Limb (tissue), 2 donors: ENCODE measurements around the gene FHL2.
"Not testable (repeated sequence)": the region's sequence is repeated elsewhere in the genome, so short reads cannot be mapped to it uniquely, and the experiment has no call there.

ENCODE experiments used
- DNase-seq, 2 donors: peaks; one replicate each; pipeline ENCODE4 v3.0.0-alpha.2; 2016; ENCODE audit errors: extremely low spot score in 2 of 2

The FHL2 gene

GRCh38 chr2:105344704-105345345 lies 54.0 kb downstream of the FHL2 start:
- peak in 1 of 2 donors; percentile 56 for DNase-seq

GRCh38 chr2:105339414-105339813 lies 59.4 kb downstream of the FHL2 start:
- DNase-seq = no peak

- no peak for DNase-seq
These were observed 60.8 kb downstream of the FHL2 start for GRCh38 chr2:105338020-105338385.

GRCh38 chr2:105337122-105338019 lies 61.5 kb downstream of the FHL2 start, which contains the start of gene C2orf49:
C2orf49 (plus strand) TSS chr2:105337540; CDS start chr2:105337588, 48 bp downstream.
- peak; percentile 94 to 95 for DNase-seq

- DNase-seq = no peak
These were observed 62.1 kb downstream of the FHL2 start for GRCh38 chr2:105336786-105337121.

GRCh38 chr2:105335469-105335868 lies 63.4 kb downstream of the FHL2 start:
- DNase-seq = no peak

- no peak for DNase-seq
These were observed 64.6 kb downstream of the FHL2 start for GRCh38 chr2:105334211-105334610.

- DNase-seq = no peak
These were observed 68.0 kb downstream of the FHL2 start for GRCh38 chr2:105330681-105331375.

GRCh38 chr2:105329561-105330495 lies 69.0 kb downstream of the FHL2 start, which contains the start of gene TGFBRAP1:
TGFBRAP1 (minus strand) TSS chr2:105329735; CDS start chr2:105308301, 21,434 bp downstream.
- peak; percentile 42 to 77 for DNase-seq

- DNase-seq = peak in 1 of 2 donors; percentile 6
These were observed 69.7 kb downstream of the FHL2 start for GRCh38 chr2:105329197-105329554.

- DNase-seq = no peak
These were observed 70.3 kb downstream of the FHL2 start for GRCh38 chr2:105328281-105329196.

- no peak for DNase-seq
These were observed 71.2 kb downstream of the FHL2 start for GRCh38 chr2:105327690-105328089.

- DNase-seq = not testable (repeated sequence)
These were observed 71.6 kb downstream of the FHL2 start for GRCh38 chr2:105327271-105327670.

- no peak for DNase-seq
These were observed 73.4 kb downstream of the FHL2 start for GRCh38 chr2:105325389-105325963.

- no peak for DNase-seq
These were observed 74.1 kb downstream of the FHL2 start for GRCh38 chr2:105324732-105325131.

GRCh38 chr2:105324101-105324500 lies 74.8 kb downstream of the FHL2 start:
- no peak for DNase-seq

GRCh38 chr2:105323111-105323510 lies 75.7 kb downstream of the FHL2 start:
- no peak for DNase-seq

- DNase-seq = no peak
These were observed 76.8 kb downstream of the FHL2 start for GRCh38 chr2:105321875-105322646.
